Endothelial cell (in vitro differentiated cells): ENCODE data around the gene GGA2. TPM values are rescaled to one million over a fixed set of nuclear protein-coding genes. Genes with fewer than 3 reads are reported as not detected.

Experiments used
- DNase-seq: peaks from one replicate; pipeline ENCODE4 v3.0.0; 2021; ENCODE audit warnings: low spot score
- H3K27ac Mint-ChIP-seq: one replicate; pipeline ENCODE4 v1.8.0; 2021; ENCODE audit warnings: mixed read lengths, inconsistent platforms; ENCODE audit not compliant: unreplicated experiment
- H3K27me3 Mint-ChIP-seq: one replicate; pipeline ENCODE4 v1.8.0; 2021; ENCODE audit warnings: mild to moderate bottlenecking, moderate library complexity, mixed read lengths, inconsistent platforms; ENCODE audit not compliant: unreplicated experiment
- H3K36me3 Mint-ChIP-seq: one replicate; pipeline ENCODE4 v1.8.0; 2021; ENCODE audit warnings: mild to moderate bottlenecking, low read depth, mixed read lengths, inconsistent platforms; ENCODE audit not compliant: unreplicated experiment
- H3K4me1 Mint-ChIP-seq: one replicate; pipeline ENCODE4 v1.8.0; 2021; ENCODE audit warnings: mild to moderate bottlenecking, mixed read lengths, inconsistent platforms; ENCODE audit not compliant: unreplicated experiment
- H3K4me3 Mint-ChIP-seq: one replicate; pipeline ENCODE4 v1.8.0; 2021; ENCODE audit warnings: mild to moderate bottlenecking, mixed read lengths, inconsistent platforms; ENCODE audit not compliant: unreplicated experiment
- H3K9me3 Mint-ChIP-seq: one replicate; pipeline ENCODE4 v1.8.0; 2021; ENCODE audit warnings: mixed read lengths, inconsistent platforms; ENCODE audit not compliant: unreplicated experiment
- total RNA-seq: library from RNA; stranded (reverse); fragmentation: NEBNext Ultra II Directional; extraction: Animal tissue kit (Norgen Biotek cat#: 25700); gene quantifications from one replicate; pipeline ENCODE4 v1.2.1, GENCODE V29; 2021; ENCODE audit not compliant: unreplicated experiment
- TF ChIP-seq, protein P1 (sequence below): fragments of 200-600 bp; sonication (generic); IDR thresholded peaks from one replicate; pipeline ENCODE4 v1.5.0; 2021; ENCODE audit warnings: antibody characterized with exemption; ENCODE audit not compliant: unreplicated experiment

GGA2 gene
- total RNA-seq, 1 donor from 2014 or later = 65.1 TPM

DNA sequence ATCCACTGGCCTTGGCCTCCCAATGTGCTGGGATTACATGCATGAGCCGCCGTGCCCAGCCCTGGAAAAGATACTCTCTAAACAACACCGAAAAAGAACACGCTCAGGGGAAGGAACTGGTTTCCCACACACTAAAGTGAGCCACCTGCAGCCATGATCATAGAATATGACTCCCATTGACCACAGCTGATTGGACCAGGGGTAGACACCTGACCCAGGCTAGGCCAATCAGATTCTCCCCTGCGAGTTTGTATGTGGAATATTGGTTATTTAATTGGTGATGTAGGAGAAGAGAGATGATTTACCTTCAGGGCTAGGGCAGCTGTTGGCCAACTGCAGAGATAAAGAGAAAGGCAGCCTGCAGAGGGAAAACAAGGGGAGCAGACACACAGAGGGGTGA lies 9.0 kb upstream of the GGA2 start:
- H3K4me1 Mint-ChIP-seq = no peaks in the 10 kb centered on the region
- H3K27ac Mint-ChIP-seq = no peak overlapping the region
- peaks cover 13% of the 10 kb centered on the region for H3K36me3 Mint-ChIP-seq
- peaks cover 4% of the 10 kb centered on the region for H3K27me3 Mint-ChIP-seq
- TF ChIP-seq, protein P1, sequence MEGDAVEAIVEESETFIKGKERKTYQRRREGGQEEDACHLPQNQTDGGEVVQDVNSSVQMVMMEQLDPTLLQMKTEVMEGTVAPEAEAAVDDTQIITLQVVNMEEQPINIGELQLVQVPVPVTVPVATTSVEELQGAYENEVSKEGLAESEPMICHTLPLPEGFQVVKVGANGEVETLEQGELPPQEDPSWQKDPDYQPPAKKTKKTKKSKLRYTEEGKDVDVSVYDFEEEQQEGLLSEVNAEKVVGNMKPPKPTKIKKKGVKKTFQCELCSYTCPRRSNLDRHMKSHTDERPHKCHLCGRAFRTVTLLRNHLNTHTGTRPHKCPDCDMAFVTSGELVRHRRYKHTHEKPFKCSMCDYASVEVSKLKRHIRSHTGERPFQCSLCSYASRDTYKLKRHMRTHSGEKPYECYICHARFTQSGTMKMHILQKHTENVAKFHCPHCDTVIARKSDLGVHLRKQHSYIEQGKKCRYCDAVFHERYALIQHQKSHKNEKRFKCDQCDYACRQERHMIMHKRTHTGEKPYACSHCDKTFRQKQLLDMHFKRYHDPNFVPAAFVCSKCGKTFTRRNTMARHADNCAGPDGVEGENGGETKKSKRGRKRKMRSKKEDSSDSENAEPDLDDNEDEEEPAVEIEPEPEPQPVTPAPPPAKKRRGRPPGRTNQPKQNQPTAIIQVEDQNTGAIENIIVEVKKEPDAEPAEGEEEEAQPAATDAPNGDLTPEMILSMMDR = no peak
- DNase-seq = no peak
- H3K4me3 Mint-ChIP-seq = no peak overlapping the region
- H3K9me3 Mint-ChIP-seq = no peaks in the 10 kb centered on the region

DNA sequence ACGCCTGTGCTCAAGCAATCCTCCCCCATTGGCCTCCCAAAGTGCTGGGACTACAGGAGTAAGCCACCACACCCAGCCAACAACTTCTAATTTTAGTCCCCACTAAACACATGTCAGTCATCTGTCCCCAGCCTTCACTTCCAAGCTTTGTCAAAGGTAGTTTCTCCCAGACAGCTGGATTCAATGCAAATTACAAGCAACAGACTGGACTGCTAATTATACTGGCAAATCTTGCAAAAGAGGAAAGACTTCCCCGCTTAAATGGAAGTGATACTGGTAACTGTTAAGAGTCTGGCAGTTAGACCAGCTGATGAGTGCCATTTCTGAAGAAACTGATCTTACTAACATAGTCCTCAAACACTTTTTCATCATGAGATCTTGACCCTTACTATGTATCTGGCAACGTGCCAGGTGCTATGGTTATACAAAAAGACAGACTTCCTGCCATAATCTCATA lies 8.2 kb upstream of the GGA2 start:
- H3K27me3 Mint-ChIP-seq = peaks cover 4% of the 10 kb centered on the region
- no peaks in the 10 kb centered on the region for H3K9me3 Mint-ChIP-seq
- TF ChIP-seq, protein P1 = no peak
- no peaks in the 10 kb centered on the region for H3K4me1 Mint-ChIP-seq
- H3K4me3 Mint-ChIP-seq = no peak overlapping the region
- peaks cover 6% of the 10 kb centered on the region for H3K36me3 Mint-ChIP-seq
- no peak overlapping the region for H3K27ac Mint-ChIP-seq
- no peak for DNase-seq

DNA sequence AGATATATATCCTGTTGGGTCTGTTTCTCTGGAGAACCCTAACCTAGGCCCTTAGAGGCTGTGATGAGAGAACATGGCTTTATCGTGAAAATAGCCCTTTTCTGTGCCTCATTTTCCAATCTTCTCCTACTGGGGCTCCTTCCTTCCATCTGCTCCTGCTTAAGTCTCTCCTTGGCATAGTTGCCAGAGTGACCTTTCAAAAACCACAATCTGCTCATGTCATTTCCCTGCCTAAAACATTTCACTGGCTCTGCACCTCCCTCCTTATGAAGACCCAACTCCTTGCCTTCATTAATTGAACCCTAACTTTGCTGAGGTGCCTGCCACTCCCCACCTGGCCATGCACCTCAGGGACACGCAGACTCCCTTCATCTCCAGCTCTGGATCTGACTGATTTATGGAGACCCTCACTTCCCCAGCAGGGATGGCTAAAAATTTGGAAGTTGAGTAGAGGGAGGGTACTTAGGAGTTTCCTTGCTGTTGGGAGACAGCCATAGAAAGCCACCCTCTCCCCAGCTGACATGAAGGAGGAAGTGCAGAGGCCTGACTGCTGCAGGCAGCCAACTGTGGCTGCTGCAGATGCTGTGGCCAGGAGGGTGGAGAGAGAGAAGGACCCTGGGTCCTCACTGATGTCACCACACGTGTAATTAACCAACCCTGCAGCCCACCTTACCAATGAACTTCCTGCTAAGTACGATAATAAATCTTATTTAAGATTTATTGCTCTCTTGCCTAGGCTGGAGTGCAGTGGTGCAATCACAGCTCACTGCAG lies 6.3 kb upstream of the GGA2 start:
- TF ChIP-seq, protein P1 = no peak
- no peaks in the 10 kb centered on the region for H3K36me3 Mint-ChIP-seq
- no peaks in the 10 kb centered on the region for H3K4me1 Mint-ChIP-seq
- no peak overlapping the region for H3K27ac Mint-ChIP-seq
- H3K9me3 Mint-ChIP-seq = no peaks in the 10 kb centered on the region
- no peak for DNase-seq
- no peak overlapping the region for H3K4me3 Mint-ChIP-seq
- H3K27me3 Mint-ChIP-seq = peaks cover 1% of the 10 kb centered on the region

DNA sequence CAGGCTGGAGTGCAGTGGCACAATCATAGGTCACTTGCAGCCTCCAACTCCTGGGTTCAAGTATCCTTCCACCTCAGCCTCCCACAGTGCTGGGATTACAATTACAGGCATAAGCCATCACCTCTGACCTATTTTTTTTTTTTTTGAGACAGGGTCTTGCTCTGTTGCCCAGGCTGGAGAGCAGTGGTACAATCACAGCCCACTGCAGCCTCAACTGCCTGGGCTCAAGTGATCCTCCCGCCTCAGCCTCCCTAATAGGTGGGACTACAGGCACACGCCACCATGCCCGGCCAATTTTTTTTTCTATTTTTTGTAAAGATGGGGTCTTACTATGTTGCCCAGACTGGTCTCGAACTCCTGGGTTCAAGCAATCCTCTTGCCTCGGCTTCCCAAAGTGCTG lies 5.6 kb upstream of the GGA2 start:
- no peaks in the 10 kb centered on the region for H3K4me1 Mint-ChIP-seq
- TF ChIP-seq, protein P1 = no peak
- H3K4me3 Mint-ChIP-seq = no peak overlapping the region
- no peaks in the 10 kb centered on the region for H3K9me3 Mint-ChIP-seq
- no peaks in the 10 kb centered on the region for H3K36me3 Mint-ChIP-seq
- peaks cover 1% of the 10 kb centered on the region for H3K27me3 Mint-ChIP-seq
- H3K27ac Mint-ChIP-seq = no peak overlapping the region
- no peak for DNase-seq

DNA sequence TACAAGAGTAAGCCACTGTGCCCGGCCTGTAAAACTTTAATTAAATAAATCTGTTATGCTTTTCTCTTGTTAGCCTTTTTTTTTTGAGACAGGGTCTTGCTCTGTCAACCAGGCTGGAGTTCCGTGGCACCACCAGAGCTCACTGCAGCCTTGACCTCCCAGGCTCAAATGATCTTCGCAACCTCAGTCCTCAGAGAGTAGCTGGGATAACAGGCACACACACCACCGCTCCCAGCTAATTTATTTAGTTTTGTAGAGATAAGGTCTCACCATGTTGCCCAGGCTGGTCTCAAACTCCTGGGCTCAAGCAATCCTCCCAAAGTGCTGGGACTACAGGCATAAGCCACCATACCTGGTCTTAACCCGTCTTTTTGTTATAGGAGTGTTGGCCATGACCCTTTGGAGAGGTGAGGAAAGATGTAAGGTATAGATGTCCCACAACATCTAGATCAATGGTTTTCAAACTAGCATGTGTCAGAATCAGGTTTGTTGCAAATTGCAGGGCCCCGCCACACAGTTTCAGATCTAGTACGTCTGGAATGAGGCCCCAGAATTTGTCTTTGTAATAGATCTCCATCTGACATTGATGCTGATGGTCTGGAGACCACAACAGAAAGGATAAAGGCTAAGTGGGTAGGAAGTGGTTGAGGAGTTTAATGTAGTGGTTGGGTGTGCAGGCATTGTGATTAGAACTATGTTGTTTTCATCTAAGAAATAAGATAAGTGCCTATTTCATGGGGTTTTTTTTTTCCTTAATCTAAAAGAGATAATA lies 4.3 kb upstream of the GGA2 start:
- DNase-seq = no peak
- no peaks in the 10 kb centered on the region for H3K4me1 Mint-ChIP-seq
- H3K27me3 Mint-ChIP-seq = peaks cover 1% of the 10 kb centered on the region
- TF ChIP-seq, protein P1 = no peak
- H3K27ac Mint-ChIP-seq = no peak overlapping the region
- H3K36me3 Mint-ChIP-seq = no peaks in the 10 kb centered on the region
- no peak overlapping the region for H3K4me3 Mint-ChIP-seq
- no peaks in the 10 kb centered on the region for H3K9me3 Mint-ChIP-seq
